NT2/D1 (cell line): ENCODE results near the gene HPCAL1.

ENCODE experiments used
- YY1 ChIP-seq: IDR thresholded peaks from 2 replicates; pipeline ENCODE4 v1.6.1; 2011; ENCODE audit not compliant: insufficient read length, insufficient read depth
- ZNF274 ChIP-seq: IDR thresholded peaks from 2 replicates; pipeline ENCODE4 v1.6.1; 2011; ENCODE audit warnings: mild to moderate bottlenecking, low read depth, low read length

DNA sequence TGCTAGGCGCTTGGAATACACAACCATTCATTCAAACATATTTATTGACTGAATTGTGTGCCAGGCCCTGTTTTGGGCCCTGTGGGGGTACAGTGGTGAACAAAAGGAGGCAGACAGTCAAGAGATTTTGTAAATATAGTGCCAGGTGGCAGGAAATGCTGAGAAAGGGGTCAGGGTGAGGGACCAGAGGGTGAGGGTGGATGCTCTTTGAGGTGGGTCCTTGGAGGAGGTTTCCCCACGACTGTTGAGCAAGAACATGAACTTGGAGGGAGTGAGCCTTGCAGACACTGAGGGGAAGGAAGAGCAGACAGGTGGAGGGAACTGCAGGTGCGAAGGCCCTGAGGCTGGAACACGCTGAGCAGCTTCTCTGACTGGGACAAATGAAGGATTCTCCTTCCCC, 104.7 kb downstream of the HPCAL1 start:
- TF ChIP-seq ZNF274 (no peak), YY1 (no peak)
